ENCODE data around the gene SOCS7. TPM values are rescaled to one million over a fixed set of nuclear protein-coding genes. Genes with fewer than 3 reads are reported as not detected.

Gene SOCS7
- total and polyA plus RNA-seq, 2 donors (not counting 1 experiment from before 2014, with no cell fraction given) = 9.4 to 20.8 TPM

DNA sequence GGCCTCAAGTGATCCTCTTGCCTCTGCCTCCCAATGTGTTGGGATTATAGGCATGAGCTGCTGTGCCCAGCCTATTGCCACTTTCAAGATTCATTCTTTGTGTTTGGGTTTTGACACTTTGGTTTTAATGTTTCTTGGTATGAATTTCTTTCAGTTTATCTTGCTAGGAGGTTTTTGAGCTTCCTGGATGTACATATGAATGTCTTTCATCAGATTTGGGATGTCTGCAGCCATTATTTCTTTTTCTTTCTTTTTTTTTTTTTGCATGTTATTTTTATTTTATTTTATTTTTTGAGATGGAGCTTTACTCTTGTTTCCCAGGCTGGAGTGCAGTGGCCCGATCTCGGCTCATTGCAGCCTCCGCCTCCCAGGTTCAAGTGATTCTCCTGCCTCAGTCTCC is 36.1 kb upstream of the SOCS7 start:
- Histone ChIP-seq H3K27ac (ENCODE audit: low read length in 2 of 2) (no peak overlapping the region), H3K4me2 (replicated peaks; ENCODE audit: low read depth, low read length, poor library complexity, severe bottlenecking) (no peak overlapping the region), H3K27me3 (replicated peaks in 1 of 4; ENCODE audit: control extremely low read depth in 1 of 4, control insufficient read depth in 3 of 4, insufficient read depth in 4 of 4, low read length in 3 of 4) (no peaks in the 10 kb centered on the region), H3K4me3 (ENCODE audit: control extremely low read depth in 1 of 5, extremely low read depth in 1 of 5, insufficient read depth in 1 of 5, low read depth in 2 of 5, low read length in 4 of 5) (no peak overlapping the region), H3K9ac (ENCODE audit: low read length) (no peak overlapping the region), H3K36me3 (replicated peaks in 1 of 2; ENCODE audit: control extremely low read depth in 1 of 2, control insufficient read depth in 1 of 2, extremely low read depth in 1 of 2, insufficient read depth in 2 of 2, low read length in 1 of 2) (peaks cover 1 to 10% of the 10 kb centered on the region in 2 experiments), H3K4me1 (ENCODE audit: control insufficient read depth in 2 of 2, insufficient read depth in 2 of 2, low read length in 2 of 2) (no peaks in the 10 kb centered on the region), H3K79me2 (ENCODE audit: control insufficient read depth, insufficient read depth, low read length) (no peaks in the 10 kb centered on the region), H2AFZ (ENCODE audit: insufficient read depth, low read depth, low read length, poor library complexity, severe bottlenecking) (no peak overlapping the region), H4K20me1 (ENCODE audit: control insufficient read depth, insufficient read depth, low read length, poor library complexity, severe bottlenecking) (no peaks in the 10 kb centered on the region), H3K9me3 (ENCODE audit: control extremely low read depth in 1 of 3, control insufficient read depth in 2 of 3, insufficient read depth in 1 of 3, low read length in 2 of 3) (no peaks in the 10 kb centered on the region)
- Mint-ChIP-seq H3K27me3 (no peaks in the 10 kb centered on the region), H3K4me1 (no peaks in the 10 kb centered on the region), H3K27ac (no peak overlapping the region), H3K4me3 (no peak overlapping the region), H3K9me3 (ENCODE audit: insufficient read depth) (no peaks in the 10 kb centered on the region)
- DNase-seq = no peak
- POLR2A ChIA-PET = no interaction called here
- intact Hi-C loops (cut with micrococcal nuclease) = no loop called here
- CTCF ChIA-PET = interaction anchor here (0.7 kb wide), 1 partner anchor 9 kb away, joined by 4 read pairs; no protein-coding TSS in a partner anchor
- no peak for ATAC-seq (ENCODE audit: low read depth)
- TF ChIP-seq EZH2 (IDR thresholded peaks at IDR 0.05; ENCODE audit: borderline replicate concordance, insufficient read depth, low read depth, low read length, poor library complexity, severe bottlenecking) (no peak), CTCF (IDR thresholded peaks at IDR 0.05) (no peak)
- WGBS (ENCODE audit: insufficient coverage) = no CpG with 5 or more reads among the region's 3 CpGs

- Histone ChIP-seq H3K27me3 (replicated peaks in 1 of 4; ENCODE audit: control extremely low read depth in 1 of 4, control insufficient read depth in 3 of 4, insufficient read depth in 4 of 4, low read length in 3 of 4) (no peaks in the 10 kb centered on the region), H3K4me1 (ENCODE audit: control insufficient read depth in 2 of 2, insufficient read depth in 2 of 2, low read length in 2 of 2) (no peaks in the 10 kb centered on the region), H2AFZ (ENCODE audit: insufficient read depth, low read depth, low read length, poor library complexity, severe bottlenecking) (no peak overlapping the region), H3K79me2 (ENCODE audit: control insufficient read depth, insufficient read depth, low read length) (no peaks in the 10 kb centered on the region), H3K9ac (ENCODE audit: low read length) (no peak overlapping the region), H3K36me3 (replicated peaks in 1 of 2; ENCODE audit: control extremely low read depth in 1 of 2, control insufficient read depth in 1 of 2, extremely low read depth in 1 of 2, insufficient read depth in 2 of 2, low read length in 1 of 2) (peaks cover 1 to 16% of the 10 kb centered on the region in 2 experiments), H3K27ac (ENCODE audit: low read length in 2 of 2) (no peak overlapping the region), H4K20me1 (ENCODE audit: control insufficient read depth, insufficient read depth, low read length, poor library complexity, severe bottlenecking) (no peaks in the 10 kb centered on the region), H3K9me3 (ENCODE audit: control extremely low read depth in 1 of 3, control insufficient read depth in 2 of 3, insufficient read depth in 1 of 3, low read length in 2 of 3) (no peaks in the 10 kb centered on the region), H3K4me2 (replicated peaks; ENCODE audit: low read depth, low read length, poor library complexity, severe bottlenecking) (no peak overlapping the region), H3K4me3 (ENCODE audit: control extremely low read depth in 1 of 5, extremely low read depth in 1 of 5, insufficient read depth in 1 of 5, low read depth in 2 of 5, low read length in 4 of 5) (no peak overlapping the region)
- H3K4me3 Mint-ChIP-seq = no peak overlapping the region
- ATAC-seq (ENCODE audit: low read depth) = no peak
- intact Hi-C loops (cut with micrococcal nuclease) = no loop called here
- H3K9me3 Mint-ChIP-seq (ENCODE audit: insufficient read depth) = no peaks in the 10 kb centered on the region
- no peak overlapping the region for H3K27ac Mint-ChIP-seq
- POLR2A ChIA-PET = no interaction called here
- H3K27me3 Mint-ChIP-seq = no peaks in the 10 kb centered on the region
- no peaks in the 10 kb centered on the region for H3K4me1 Mint-ChIP-seq
- CTCF ChIA-PET = interaction anchor here (0.9 kb wide), 1 partner anchor 11 kb away, joined by 4 read pairs; no protein-coding TSS in a partner anchor
- 60% methylated on average over 1 of the region's 3 CpGs for WGBS (ENCODE audit: insufficient coverage)
- no peak for DNase-seq
- no peak for TF ChIP-seq EZH2 (IDR thresholded peaks at IDR 0.05; ENCODE audit: borderline replicate concordance, insufficient read depth, low read depth, low read length, poor library complexity, severe bottlenecking)
- TF ChIP-seq CTCF (IDR thresholded peaks at IDR 0.05) = no peak
Measured at GRCh38 chr17:38317081-38317480, 34.6 kb upstream of the SOCS7 start.
